ENCODE measurements around the gene KDELR3.

KDELR3 gene

DNA sequence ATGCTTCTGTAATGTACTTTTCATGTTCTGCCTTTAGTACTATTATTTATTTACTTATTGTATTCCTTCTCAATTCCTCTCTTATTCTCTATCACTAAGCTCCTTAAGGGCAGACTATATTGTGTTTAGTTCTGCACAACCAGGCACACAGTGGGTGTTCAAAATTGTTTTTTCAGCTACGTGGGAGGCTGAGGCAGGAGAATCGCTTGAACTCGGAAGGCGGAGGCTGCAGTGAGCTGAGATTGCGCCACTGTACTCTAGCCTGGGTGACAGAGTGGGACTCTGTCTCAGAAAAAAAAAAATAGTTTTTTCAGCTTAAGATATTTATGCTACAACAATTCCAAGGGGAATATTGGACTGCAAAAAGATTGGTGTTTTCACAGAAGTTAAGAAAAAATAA lies 55.6 kb downstream of the KDELR3 start:
- DNase-seq, result no peak

- DNase-seq, result no peak
Observed at GRCh38 chr22:38524429-38524828, 56.5 kb downstream of the KDELR3 start.

GRCh38 chr22:38531251-38531938 lies 63.5 kb downstream of the KDELR3 start:
- DNase-seq, result no peak
